ENCODE data around the gene RAB41.

DNA sequence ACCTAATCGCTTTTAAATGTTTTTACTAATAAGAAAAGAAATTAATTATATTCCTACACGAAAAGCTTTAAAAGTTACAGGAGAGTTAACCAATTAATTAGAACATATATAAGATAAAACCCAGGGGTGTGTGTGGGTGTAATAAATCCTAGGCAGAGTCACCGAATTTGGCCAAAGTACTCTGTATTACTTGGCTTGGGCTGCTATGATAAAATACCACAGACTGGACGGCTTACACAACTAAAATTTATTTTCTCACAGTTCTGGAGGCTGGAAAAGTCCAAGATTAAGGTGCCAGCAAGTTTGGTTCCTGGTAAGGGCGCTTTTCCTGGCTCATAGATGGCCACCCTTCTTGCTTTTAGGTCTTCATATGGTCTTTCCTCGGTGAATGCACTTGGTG, 37.1 kb upstream of the RAB41 start:
- TF ChIP-seq, protein P1, sequence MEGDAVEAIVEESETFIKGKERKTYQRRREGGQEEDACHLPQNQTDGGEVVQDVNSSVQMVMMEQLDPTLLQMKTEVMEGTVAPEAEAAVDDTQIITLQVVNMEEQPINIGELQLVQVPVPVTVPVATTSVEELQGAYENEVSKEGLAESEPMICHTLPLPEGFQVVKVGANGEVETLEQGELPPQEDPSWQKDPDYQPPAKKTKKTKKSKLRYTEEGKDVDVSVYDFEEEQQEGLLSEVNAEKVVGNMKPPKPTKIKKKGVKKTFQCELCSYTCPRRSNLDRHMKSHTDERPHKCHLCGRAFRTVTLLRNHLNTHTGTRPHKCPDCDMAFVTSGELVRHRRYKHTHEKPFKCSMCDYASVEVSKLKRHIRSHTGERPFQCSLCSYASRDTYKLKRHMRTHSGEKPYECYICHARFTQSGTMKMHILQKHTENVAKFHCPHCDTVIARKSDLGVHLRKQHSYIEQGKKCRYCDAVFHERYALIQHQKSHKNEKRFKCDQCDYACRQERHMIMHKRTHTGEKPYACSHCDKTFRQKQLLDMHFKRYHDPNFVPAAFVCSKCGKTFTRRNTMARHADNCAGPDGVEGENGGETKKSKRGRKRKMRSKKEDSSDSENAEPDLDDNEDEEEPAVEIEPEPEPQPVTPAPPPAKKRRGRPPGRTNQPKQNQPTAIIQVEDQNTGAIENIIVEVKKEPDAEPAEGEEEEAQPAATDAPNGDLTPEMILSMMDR (conservative IDR thresholded peaks at IDR 0.05; ENCODE audit: low read depth, low read length): no peak
- TF ChIP-seq EZH2 (IDR thresholded peaks at IDR 0.05; ENCODE audit: low read length, unreplicated experiment) (no peak), EZH2phosphoT487 (IDR thresholded peaks at IDR 0.05; ENCODE audit: borderline replicate concordance, low read length) (no peak)

All from PC-3 (cell line).